GM10847 (cell line): ENCODE data around the gene MYO1H.

Experiments
- POLR2A ChIP-seq: IDR thresholded peaks from 2 replicates; pipeline ENCODE4 v1.6.1; 2011; ENCODE audit not compliant: insufficient read length; ENCODE audit errors: extremely low read depth

Gene MYO1H, protein sequence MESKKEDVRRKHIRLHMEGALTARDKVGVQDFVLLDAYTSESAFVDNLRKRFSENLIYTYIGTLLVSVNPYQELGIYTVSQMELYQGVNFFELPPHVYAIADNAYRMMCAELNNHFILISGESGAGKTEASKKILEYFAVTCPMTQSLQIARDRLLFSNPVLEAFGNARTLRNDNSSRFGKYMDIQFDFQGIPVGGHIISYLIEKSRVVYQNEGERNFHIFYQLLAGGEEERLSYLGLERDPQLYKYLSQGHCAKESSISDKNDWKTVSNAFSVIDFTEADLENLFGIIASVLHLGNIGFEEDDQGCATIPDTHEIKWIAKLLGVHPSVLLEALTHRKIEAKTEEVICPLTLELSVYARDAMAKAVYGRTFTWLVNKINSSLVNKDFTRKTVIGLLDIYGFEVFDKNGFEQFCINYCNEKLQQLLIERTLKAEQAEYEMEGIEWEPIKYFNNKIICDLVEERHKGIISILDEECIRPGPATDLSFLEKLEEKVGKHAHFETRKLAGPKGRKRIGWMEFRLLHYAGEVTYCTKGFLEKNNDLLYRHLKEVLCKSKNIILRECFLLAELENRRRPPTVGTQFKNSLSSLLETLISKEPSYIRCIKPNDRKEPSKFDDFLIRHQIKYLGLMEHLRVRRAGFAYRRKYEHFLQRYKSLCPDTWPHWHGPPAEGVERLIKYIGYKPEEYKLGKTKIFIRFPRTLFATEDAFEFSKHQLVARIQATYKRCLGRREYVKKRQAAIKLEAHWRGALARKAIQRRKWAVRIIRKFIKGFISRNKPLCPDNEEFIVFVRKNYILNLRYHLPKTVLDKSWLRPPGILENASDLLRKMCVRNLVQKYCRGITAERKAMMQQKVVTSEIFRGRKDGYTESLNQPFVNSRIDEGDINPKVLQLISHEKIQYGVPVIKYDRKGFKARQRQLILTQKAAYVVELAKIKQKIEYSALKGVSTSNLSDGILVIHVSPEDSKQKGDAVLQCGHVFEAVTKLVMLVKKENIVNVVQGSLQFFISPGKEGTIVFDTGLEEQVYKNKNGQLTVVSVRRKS

DNA sequence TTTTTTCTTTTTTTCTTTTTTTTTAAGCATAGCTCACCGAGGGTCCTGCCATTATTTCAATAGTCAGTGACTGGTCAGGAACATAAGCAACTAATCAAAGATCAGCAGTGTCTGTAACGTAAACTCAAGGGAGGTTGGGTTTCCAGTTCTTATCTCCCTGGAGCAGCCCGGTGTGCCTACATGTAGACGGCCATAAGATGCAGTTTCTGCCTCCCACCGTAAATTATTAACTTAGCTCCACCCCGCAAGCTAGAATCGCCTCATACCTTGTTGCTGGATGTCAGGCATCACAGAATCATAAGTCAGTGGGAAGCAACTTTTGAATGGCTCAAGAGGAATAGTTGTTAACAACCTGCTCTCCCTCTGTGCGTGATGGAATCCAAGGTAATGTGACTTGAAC, at the start of gene MYO1H:
Gene MYO1H, plus strand, starts transcription at position 312 of the 400 bp plus-strand sequence. Its CDS starts 61 bp downstream, at position 373.
- no peak for TF ChIP-seq POLR2A

- TF ChIP-seq POLR2A: no peak
Observed at GRCh38 chr12:109299849-109300248, 47.9 kb upstream of the MYO1H start.

- no peak for TF ChIP-seq POLR2A
Observed at GRCh38 chr12:109301643-109302168, 46.0 kb upstream of the MYO1H start.

DNA sequence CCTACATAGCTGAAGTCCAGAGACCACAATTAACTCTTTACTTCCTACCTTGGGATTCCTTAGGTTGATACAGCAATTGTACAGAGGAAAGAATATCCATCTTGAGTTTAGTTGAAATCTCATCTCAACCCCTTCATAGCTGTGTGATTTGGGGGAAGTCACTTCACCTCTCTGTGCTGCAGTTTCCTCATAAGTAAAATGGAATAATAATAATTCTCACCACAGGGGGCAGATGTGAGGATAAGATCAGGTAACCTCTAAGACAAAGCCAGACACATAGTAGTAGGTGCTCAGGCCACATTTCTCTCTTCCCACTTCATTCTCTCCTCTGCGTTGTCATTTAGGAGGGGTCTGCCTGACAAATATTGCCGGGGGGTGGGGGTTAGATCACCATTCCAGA, 45.3 kb upstream of the MYO1H start:
- TF ChIP-seq POLR2A: no peak

DNA sequence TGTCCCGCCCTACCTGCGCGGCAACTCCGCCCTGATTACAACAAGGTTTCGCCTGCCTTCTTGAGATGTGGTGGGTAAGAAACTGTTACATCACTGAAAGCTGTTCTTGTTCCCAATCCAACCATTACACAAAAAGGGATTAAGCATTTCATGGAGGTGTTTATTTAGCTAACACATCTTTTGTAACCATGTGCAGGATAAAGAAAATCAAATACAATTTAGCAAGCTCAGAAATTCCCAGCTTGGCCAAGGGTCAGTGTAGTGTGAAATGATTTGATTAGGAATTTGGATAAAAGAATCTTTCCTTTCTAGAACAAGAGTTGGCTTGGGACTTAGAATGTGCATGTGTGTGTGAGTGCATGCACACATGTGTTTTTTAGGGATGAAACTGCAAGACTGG, 44.9 kb upstream of the MYO1H start:
- no peak for TF ChIP-seq POLR2A

DNA sequence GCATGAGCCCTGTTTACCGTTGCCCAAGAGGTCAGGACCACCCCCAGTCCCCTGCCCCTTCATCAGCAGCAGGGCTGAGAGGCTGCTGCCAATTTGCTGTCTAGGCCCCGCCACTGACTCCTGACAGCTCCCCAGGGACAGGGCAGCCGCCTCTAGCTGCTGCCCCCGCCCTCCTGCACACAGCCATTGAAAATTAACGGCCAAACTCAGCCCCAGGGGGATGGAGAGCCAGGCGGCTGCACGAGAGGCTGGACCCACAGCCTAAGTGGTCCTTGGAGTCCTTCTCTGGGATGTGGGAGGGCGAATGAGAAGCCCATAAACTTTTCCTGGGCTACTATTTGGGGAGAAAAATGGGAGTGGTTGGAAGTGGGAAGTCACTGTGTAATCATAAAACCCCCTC, 43.2 kb upstream of the MYO1H start:
- TF ChIP-seq POLR2A: no peak

DNA sequence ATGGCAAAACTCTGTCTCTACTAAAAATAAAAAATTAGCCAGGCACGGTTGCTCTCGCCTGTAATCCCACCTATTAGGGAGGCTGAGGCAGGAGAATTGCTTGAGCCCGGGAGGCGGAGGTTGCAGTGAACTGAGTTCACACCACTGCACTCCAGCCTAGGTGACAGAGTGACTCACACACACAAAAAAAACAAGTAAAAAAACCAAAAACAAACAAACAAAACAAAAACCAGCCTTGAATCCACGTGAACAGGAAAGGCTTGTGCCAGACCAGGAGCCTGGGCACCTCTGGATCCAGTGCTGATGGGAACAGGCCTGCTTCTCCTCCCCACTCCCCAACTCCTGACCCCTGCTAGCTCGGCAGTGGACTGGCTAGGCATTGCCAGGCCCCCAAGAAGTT, 42.2 kb upstream of the MYO1H start:
- no peak for TF ChIP-seq POLR2A

DNA sequence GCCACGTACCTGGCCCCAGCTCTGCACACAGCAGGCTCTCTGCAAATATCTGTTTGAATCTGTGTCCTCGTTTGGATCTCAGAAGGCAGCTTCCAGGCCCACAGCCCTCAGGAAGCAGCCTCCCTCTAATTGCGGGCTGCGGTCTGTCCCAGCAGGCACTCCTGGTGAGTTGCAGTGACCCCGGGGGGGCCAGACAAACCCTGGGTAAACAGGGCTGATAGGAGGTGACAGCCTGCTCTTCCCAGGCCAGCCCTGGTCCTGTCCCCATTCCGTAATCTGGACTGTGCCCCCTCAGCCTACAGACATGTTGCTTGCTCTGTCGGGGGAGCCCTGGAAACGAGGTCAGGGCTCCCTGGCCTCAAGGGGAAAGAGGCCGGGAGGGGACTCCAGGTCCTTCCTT, 40.6 kb upstream of the MYO1H start:
- TF ChIP-seq POLR2A: no peak

GRCh38 chr12:109308534-109309380, 38.9 kb upstream of the MYO1H start, which contains the start of gene FOXN4:
TSS of gene FOXN4 (minus strand) at chr12:109309284. CDS start at chr12:109308321, 963 bp downstream.
- no peak for TF ChIP-seq POLR2A

GRCh38 chr12:109309381-109310246, 38.1 kb upstream of the MYO1H start:
- TF ChIP-seq POLR2A: no peak

DNA sequence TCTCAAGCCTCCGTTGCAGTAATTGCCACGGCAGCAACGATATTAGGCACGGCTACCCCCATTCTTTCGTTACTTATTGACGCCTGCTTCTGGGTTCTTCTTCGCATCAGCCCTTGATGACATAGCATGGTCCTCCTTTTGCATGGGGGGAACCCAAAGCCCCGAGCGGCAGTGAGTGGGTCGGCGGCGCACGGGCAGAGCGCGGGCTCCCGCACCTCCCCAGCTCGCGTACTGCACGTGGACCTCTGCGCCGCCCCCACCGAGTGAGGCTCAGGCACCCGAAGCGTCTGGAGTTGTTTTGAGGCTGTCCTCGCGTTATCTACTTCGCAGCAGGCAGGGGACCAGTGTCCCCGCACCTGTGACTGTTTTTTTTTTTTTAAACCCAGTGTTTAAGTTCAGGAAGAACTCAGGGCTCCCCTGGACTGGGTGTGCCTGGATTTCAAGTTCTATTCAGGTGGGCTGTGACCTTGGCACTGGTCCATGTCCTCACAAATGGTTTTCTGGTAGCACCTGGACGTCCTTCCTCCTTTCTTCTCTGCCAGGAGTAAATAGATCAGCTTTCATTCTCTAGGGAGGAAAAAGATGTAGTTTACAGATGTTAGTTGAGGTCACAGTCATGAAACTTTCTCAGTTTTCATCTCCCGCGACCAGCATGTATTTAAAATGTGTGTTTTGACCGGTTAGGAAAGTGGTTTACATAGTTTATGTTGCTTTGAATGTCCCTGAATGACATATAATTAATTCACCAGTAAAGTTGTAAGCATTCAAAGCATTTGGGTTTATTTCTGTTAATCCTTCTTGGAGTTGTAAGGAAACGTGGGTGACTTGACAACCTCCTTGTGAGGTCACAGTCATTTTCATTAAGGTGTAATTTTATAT, 37.2 kb upstream of the MYO1H start:
- TF ChIP-seq POLR2A: no peak

GRCh38 chr12:109329003-109329402, 18.7 kb upstream of the MYO1H start:
- TF ChIP-seq POLR2A: no peak

DNA sequence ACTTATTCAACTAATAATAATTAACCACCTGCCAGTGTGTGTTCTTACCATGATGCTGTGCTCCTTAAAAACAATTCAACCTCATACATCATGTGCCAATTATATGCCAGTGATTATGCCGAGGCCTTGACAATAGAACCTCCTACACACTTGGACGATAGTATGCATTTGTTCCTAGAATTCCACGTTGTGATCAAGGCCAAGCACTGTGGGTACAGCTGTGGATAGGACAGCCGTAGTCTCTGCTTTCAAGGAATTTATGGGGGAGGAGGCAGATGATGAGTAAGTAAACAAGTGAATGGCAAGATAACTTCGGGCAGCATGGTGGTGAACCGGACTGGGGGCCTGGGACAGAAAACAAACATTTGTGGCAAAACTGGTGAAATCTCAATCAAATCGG, 18.0 kb upstream of the MYO1H start:
- TF ChIP-seq POLR2A: no peak
